IMR-90 (cell line): ENCODE results near the gene OAF. TPM values are rescaled to one million over a fixed set of nuclear protein-coding genes. Genes with fewer than 3 reads are reported as not detected.

Experiments used
- ATAC-seq: fragments of 200-7000 bp; cut with Tn5 transposase; 2 replicates; pipeline ENCODE4 v1.9.1; 2020; ENCODE audit warnings: low read depth, mild to moderate bottlenecking, moderate library complexity
- BruUV-seq: library from RNA; stranded (reverse); fragments of 400-500 nt; replicated peaks from 2 replicates; lab custom pipeline; 2021; lab: Mats Ljungman, UMichigan
- CTCF ChIA-PET: fragments of 300-600 bp; formaldehyde crosslinking; extraction: SDS; loops from one replicate; lab custom pipeline; 2021; ENCODE audit warnings: antibody characterized with exemption; lab: Yijun Ruan, JAX
- POLR2A ChIA-PET: fragments of 300-600 bp; sonication (Branson Sonifier 250); formaldehyde crosslinking; loops from one replicate; lab custom pipeline; 2022; ENCODE audit warnings: antibody characterized with exemption; ENCODE audit not compliant: unreplicated experiment; lab: Charles Lee
- DNase-seq: peaks from one replicate; pipeline ENCODE4 v3.0.0; 2013
- H2AFZ ChIP-seq: replicated peaks from 2 replicates; pipeline ENCODE3; 2013; ENCODE audit warnings: low read length, mild to moderate bottlenecking; ENCODE audit not compliant: poor library complexity
- H2AK5ac ChIP-seq: 2 replicates; pipeline ENCODE4 v1.6.1; 2013; ENCODE audit warnings: low read depth, low read length, inconsistent platforms
- H2AK9ac ChIP-seq: replicated peaks from 2 replicates; pipeline ENCODE3; 2013; ENCODE audit warnings: mild to moderate bottlenecking, low read depth, low read length, moderate library complexity; ENCODE audit not compliant: poor library complexity
- H2BK120ac ChIP-seq: 2 replicates; pipeline ENCODE4 v1.6.1; 2013; ENCODE audit warnings: low read depth, low read length, inconsistent platforms
- H2BK15ac ChIP-seq: 3 replicates; pipeline ENCODE4 v1.6.1; 2013; ENCODE audit warnings: low read depth, low read length, inconsistent platforms
- H2BK20ac ChIP-seq: 2 replicates; pipeline ENCODE4 v1.6.1; 2013; ENCODE audit warnings: low read depth, mild to moderate bottlenecking, inconsistent platforms, low read length, moderate library complexity
- H2BK5ac ChIP-seq: 2 replicates; pipeline ENCODE4 v1.6.1; 2013; ENCODE audit warnings: mild to moderate bottlenecking, low read depth, low read length, inconsistent platforms; ENCODE audit not compliant: poor library complexity, severe bottlenecking
- H3K14ac ChIP-seq: replicated peaks from 2 replicates; pipeline ENCODE4 v1.6.1; 2013; ENCODE audit warnings: low read depth, low read length, inconsistent platforms
- H3K18ac ChIP-seq: 2 replicates; pipeline ENCODE4 v1.6.1; 2013; ENCODE audit warnings: low read depth, low read length, control low read depth
- H3K23ac ChIP-seq: 2 replicates; pipeline ENCODE4 v1.6.1; 2013; ENCODE audit warnings: low read depth, low read length, inconsistent platforms
- H3K27ac ChIP-seq: 2 replicates; pipeline ENCODE4 v1.5.1; 2013; ENCODE audit warnings: mild to moderate bottlenecking, control low read depth, low read length; ENCODE audit not compliant: insufficient read depth
- H3K27me3 ChIP-seq: 2 replicates; pipeline ENCODE4 v1.6.1; 2013; ENCODE audit warnings: low read length; ENCODE audit not compliant: control insufficient read depth, insufficient read depth
- H3K36me3 ChIP-seq: 2 replicates; pipeline ENCODE4 v1.6.1; 2013; ENCODE audit warnings: low read length, mixed read lengths; ENCODE audit not compliant: control insufficient read depth, insufficient read depth
- H3K4ac ChIP-seq: 2 replicates; pipeline ENCODE4 v1.6.1; 2013; ENCODE audit warnings: low read depth, low read length, inconsistent platforms
- H3K4me1 ChIP-seq: 2 replicates; pipeline ENCODE4 v1.6.1; 2013; ENCODE audit warnings: low read length, mixed read lengths; ENCODE audit not compliant: control insufficient read depth, insufficient read depth
- H3K4me2 ChIP-seq: 2 replicates; pipeline ENCODE4 v1.6.1; 2013; ENCODE audit warnings: low read depth, mild to moderate bottlenecking, control low read depth, low read length, moderate library complexity
- H3K4me3 ChIP-seq: 2 replicates; pipeline ENCODE4 v1.5.1; 2013; ENCODE audit warnings: low read depth, mild to moderate bottlenecking, control low read depth, low read length, moderate library complexity; ENCODE audit not compliant: insufficient read depth
- H3K56ac ChIP-seq: 2 replicates; pipeline ENCODE4 v1.6.1; 2013; ENCODE audit warnings: low read length, inconsistent platforms; ENCODE audit not compliant: insufficient read depth; ENCODE audit errors: extremely low read depth
- H3K79me1 ChIP-seq, 2 experiments: 2 replicates each; pipeline ENCODE4 v1.6.1; 2013; ENCODE audit warnings: low read length in 2 of 2, inconsistent platforms in 1 of 2, low read depth in 1 of 2
- H3K9ac ChIP-seq: 2 replicates; pipeline ENCODE4 v1.6.1; 2013; ENCODE audit warnings: low read depth, low read length, control low read depth
- H3K9me1 ChIP-seq: 2 replicates; pipeline ENCODE4 v1.6.1; 2013; ENCODE audit warnings: low read length, inconsistent platforms; ENCODE audit not compliant: insufficient read depth
- H3K9me3 ChIP-seq: 2 replicates; pipeline ENCODE4 v1.6.1; 2013; ENCODE audit warnings: low read length; ENCODE audit not compliant: control insufficient read depth, insufficient read depth
- H4K20me1 ChIP-seq: 2 replicates; pipeline ENCODE4 v1.6.1; 2013; ENCODE audit warnings: low read length, inconsistent platforms; ENCODE audit not compliant: insufficient read depth
- H4K5ac ChIP-seq: 2 replicates; pipeline ENCODE4 v1.6.1; 2013; ENCODE audit warnings: mild to moderate bottlenecking, low read depth, low read length, control low read depth
- H4K8ac ChIP-seq, 2 experiments: 2 replicates each; pipeline ENCODE4 v1.6.1; 2013; ENCODE audit warnings: low read depth in 2 of 2, low read length in 2 of 2, control low read depth in 1 of 2, inconsistent platforms in 1 of 2
- H4K91ac ChIP-seq: 2 replicates; pipeline ENCODE4 v1.6.1; 2013; ENCODE audit warnings: low read depth, low read length, inconsistent platforms; ENCODE audit not compliant: insufficient read depth
- BHLHE40 ChIP-seq: fragments of 150-350 bp; IDR thresholded peaks from 2 replicates; pipeline ENCODE4 v1.6.1; 2016; ENCODE audit warnings: mild to moderate bottlenecking, low read depth, low read length
- CEBPB ChIP-seq: IDR thresholded peaks from 2 replicates; pipeline ENCODE4 v1.6.1; 2012; ENCODE audit warnings: low read depth, low read length, improper control_type of control experiment
- CHD1 ChIP-seq: IDR thresholded peaks from 2 replicates; pipeline ENCODE4 v1.6.1; 2012; ENCODE audit warnings: low read depth, low read length, improper control_type of control experiment
- CTCF ChIP-seq: conservative IDR thresholded peaks from 2 replicates; pipeline ENCODE4 v1.5.1; 2012; ENCODE audit warnings: mild to moderate bottlenecking, low read depth, low read length, improper control_type of control experiment
- ELK1 ChIP-seq: fragments of 150-350 bp; IDR thresholded peaks from 2 replicates; pipeline ENCODE4 v1.6.1; 2016; ENCODE audit warnings: low read depth, mild to moderate bottlenecking, low read length, moderate library complexity, borderline replicate concordance
- FOS ChIP-seq: fragments of 150-350 bp; IDR thresholded peaks from 2 replicates; pipeline ENCODE4 v1.6.1; 2016; ENCODE audit warnings: low read depth, low read length
- MAFK ChIP-seq: IDR thresholded peaks from 2 replicates; pipeline ENCODE4 v1.6.1; 2012; ENCODE audit warnings: low read depth, low read length, improper control_type of control experiment
- MAZ ChIP-seq: IDR thresholded peaks from 2 replicates; pipeline ENCODE4 v1.6.1; 2012; ENCODE audit warnings: low read depth, mild to moderate bottlenecking, low read length, improper control_type of control experiment, moderate library complexity, borderline replicate concordance
- MXI1 ChIP-seq: IDR thresholded peaks from 2 replicates; pipeline ENCODE4 v1.6.1; 2012; ENCODE audit warnings: low read depth, mild to moderate bottlenecking, low read length, moderate library complexity, borderline replicate concordance
- NFE2L2 ChIP-seq: fragments of 150-350 bp; IDR thresholded peaks from 2 replicates; pipeline ENCODE4 v1.6.1; 2016; ENCODE audit warnings: low read depth, mild to moderate bottlenecking, low read length
- POLR2A ChIP-seq: IDR thresholded peaks from 2 replicates; pipeline ENCODE4 v1.6.1; 2012; ENCODE audit warnings: mild to moderate bottlenecking, low read depth, low read length
- RAD21 ChIP-seq: IDR thresholded peaks from 2 replicates; pipeline ENCODE4 v1.6.1; 2012; ENCODE audit warnings: low read length, improper control_type of control experiment
- RCOR1 ChIP-seq: IDR thresholded peaks from 2 replicates; pipeline ENCODE4 v1.6.1; 2012; ENCODE audit warnings: mild to moderate bottlenecking, low read length, improper control_type of control experiment; ENCODE audit not compliant: insufficient replicate concordance
- SMC3 ChIP-seq: fragments of 150-350 bp; IDR thresholded peaks from 2 replicates; pipeline ENCODE4 v1.6.1; 2016; ENCODE audit warnings: low read depth, mild to moderate bottlenecking, antibody characterized with exemption, low read length, moderate library complexity
- WGBS, 2 experiments: methylation state at CpG; one replicate each; pipeline versions ENCODE4 v1.1.5 to v1.1.7; 2013; ENCODE audit warnings: missing lambda C conversion rate in 2 of 2; ENCODE audit not compliant: insufficient read length in 1 of 2; ENCODE audit errors: extremely low coverage in 2 of 2; 5-methylcytosine and 5-hydroxymethylcytosine counted together
- dilution Hi-C: fragments of 300-500 bp; cut with HindIII; formaldehyde crosslinking; loops from one replicate; pipeline ENCODE4 v1.14.3; 2018; ENCODE audit warnings: low sequenced_read_pairs; ENCODE audit not compliant: unreplicated experiment
- in situ Hi-C: fragments of 300-500 bp; cut with MboI; formaldehyde crosslinking; loops from 3 replicates; pipeline ENCODE4 v1.14.3; 2019; ENCODE audit warnings: low sequenced_read_pairs, inconsistent platforms, mixed read lengths
- intact Hi-C: fragments of 100-400 bp; cut with micrococcal nuclease; formaldehyde crosslinking; loops from 2 replicates; pipeline ENCODE4 v1.10.0; 2022
- polyA plus RNA-seq, 3 experiments: library from polyadenylated mRNA; depleted of rRNA; stranded (reverse); fragments of >200 nt; gene quantifications; 2 replicates each; pipeline ENCODE4 v1.2.3, GENCODE V29; 2012; ENCODE audit warnings: low replicate concordance in 1 of 3
- total RNA-seq: library from RNA; depleted of rRNA; stranded (reverse); fragments of >200 nt; gene quantifications from 2 replicates; pipeline ENCODE4 v1.2.3, GENCODE V29; 2012

Gene OAF
- total and polyA plus RNA-seq, 2 of the 4 experiments (the other 2 are of a cell fraction), result 9.9 to 42.0 TPM

- no peak for TF ChIP-seq MXI1
- TF ChIP-seq CEBPB, result no peak
- no peak for TF ChIP-seq MAFK
- TF ChIP-seq RAD21, result no peak
- no peak for TF ChIP-seq RCOR1
- TF ChIP-seq POLR2A, result no peak
- no peak for TF ChIP-seq SMC3
- no peak for TF ChIP-seq NFE2L2
- TF ChIP-seq MAZ, result no peak
- TF ChIP-seq ELK1, result no peak
- no peak for TF ChIP-seq BHLHE40
- no peak for TF ChIP-seq CTCF
- no peak for TF ChIP-seq FOS
- no peak for TF ChIP-seq CHD1
- no TSS peak for BruUV-seq
- CTCF ChIA-PET, result no interaction called here
- Histone ChIP-seq H3K9ac (no peak overlapping the region), H3K4me1 (peaks cover 3% of the 10 kb centered on the region), H3K4me2 (no peak overlapping the region), H3K4ac (no peak overlapping the region), H2AK9ac (no peak overlapping the region), H3K56ac (no peak overlapping the region), H4K5ac (no peak overlapping the region), H2AFZ (no peak overlapping the region), H2BK120ac (no peak overlapping the region), H3K79me1 (no peaks in the 10 kb centered on the region), H3K4me3 (no peak overlapping the region), H3K18ac (no peak overlapping the region), H3K14ac (no peak overlapping the region), H4K20me1 (no peaks in the 10 kb centered on the region), H4K8ac (no peak overlapping the region), H3K9me1 (peaks cover 2% of the 10 kb centered on the region; the same call in 1 of the 2 replicates), H2AK5ac (no peak overlapping the region), H3K27me3 (peaks cover 36% of the 10 kb centered on the region), H2BK5ac (no peak overlapping the region), H2BK15ac (no peak overlapping the region), H3K36me3 (no peaks in the 10 kb centered on the region), H2BK20ac (no peak overlapping the region), H3K27ac (no peak overlapping the region), H4K91ac (no peak overlapping the region), H3K23ac (no peak overlapping the region), H3K9me3 (no peaks in the 10 kb centered on the region)
- POLR2A ChIA-PET, result no interaction called here
- dilution Hi-C loops (no loop called here), in situ Hi-C loops (no loop called here), intact Hi-C loops (no loop called here)
- no peak for DNase-seq
- no CpG with 5 or more reads among the region's 1 CpG for whole genome bisulfite sequencing, 2 experiments
- ATAC-seq, result no peak
Observed at GRCh38 chr11:120200677-120201076, 10.2 kb upstream of the OAF start.
